NCI-H1092 (cell line): Measurements from ENCODE around the gene HAAO.
"Not testable (repeated sequence)": the region's sequence is repeated elsewhere in the genome, so short reads cannot be mapped to it uniquely, and the experiment has no call there.

Experiments
- DNase-seq: peaks from one replicate; lab custom pipeline; 2025; lab: John Stamatoyannopoulos, UW

Gene HAAO

DNA sequence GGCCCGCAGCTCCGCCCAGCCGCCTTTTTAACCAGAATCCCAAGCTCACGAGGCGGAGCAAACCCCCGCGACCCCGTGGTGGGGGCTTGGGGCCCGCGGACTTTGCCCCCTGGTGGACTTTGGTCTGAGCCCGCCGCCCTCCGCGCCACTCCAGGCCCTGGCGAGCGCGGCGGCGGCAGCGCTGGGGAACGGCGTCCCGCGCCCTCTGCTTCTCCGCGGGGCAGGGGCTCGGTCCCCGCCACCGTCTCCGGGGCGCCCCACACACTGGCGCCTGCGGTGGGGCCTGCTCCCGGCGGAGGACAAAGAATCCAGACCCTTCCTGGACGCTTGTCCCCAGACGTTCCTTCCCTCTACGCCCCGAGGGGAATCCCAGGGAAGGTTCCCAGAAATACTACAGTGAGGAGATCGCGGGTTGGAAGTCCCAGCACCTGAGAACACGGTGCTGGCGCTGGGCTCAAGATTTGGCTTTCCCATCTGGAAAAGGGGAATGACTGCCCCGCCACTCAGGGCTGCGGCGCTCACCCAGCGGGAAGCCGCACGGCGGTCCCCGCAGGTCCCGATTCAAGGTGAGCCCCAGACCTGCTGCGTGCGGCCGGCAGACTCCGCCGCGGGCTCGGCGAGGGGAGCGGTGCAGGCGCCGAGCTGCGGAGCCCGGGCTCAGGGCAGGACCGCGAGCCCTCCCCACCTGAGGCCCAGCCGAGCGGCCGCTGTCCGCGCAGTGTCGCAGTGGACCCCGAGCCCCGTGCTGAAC is at the start of gene HAAO:
HAAO (minus strand) TSS at position 1 of the 751 bp plus-strand sequence. CDS start 47 bp downstream, outside the sequence.
- DNase-seq = no peak

DNA sequence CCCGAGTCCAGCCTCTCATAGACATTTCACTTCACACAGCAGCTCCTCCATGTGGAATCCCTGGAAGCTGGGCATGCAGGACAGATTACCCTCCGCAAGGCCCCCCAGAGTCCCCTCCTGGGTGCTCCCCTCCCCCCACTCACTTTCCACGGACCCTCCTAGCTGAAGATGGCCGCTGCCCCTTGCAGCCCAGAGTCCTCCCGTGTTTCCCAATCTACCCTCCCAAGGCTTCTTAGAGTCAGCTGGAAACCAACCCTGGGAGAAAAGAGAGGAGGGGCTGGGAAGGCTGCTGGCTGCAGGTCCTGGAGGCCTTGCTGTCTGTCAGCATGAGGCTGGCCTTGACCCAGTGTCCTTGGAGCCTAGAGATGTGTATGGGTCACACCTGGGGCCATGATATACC is 49.0 kb upstream of the HAAO start:
- no peak for DNase-seq

DNA sequence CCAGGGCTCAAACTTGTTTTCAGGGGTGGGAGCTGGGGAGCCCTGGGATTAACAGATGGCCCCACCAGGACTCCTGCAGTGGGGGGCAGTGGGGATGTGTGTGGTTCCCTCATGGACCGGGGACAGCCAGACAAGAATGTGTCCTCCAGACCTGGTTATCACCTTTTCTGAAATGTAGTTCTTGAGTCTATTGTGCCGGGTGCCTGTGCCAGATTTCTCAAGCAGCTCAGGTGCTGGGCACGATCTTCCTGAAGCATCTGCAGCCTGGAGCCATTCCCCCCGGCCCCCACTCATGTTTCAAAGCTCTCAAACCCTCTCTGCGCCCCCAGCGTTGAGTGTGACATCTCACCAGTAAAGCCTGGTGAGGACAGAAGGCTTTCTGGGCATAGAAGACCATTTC is 48.4 kb upstream of the HAAO start:
- DNase-seq = no peak

DNA sequence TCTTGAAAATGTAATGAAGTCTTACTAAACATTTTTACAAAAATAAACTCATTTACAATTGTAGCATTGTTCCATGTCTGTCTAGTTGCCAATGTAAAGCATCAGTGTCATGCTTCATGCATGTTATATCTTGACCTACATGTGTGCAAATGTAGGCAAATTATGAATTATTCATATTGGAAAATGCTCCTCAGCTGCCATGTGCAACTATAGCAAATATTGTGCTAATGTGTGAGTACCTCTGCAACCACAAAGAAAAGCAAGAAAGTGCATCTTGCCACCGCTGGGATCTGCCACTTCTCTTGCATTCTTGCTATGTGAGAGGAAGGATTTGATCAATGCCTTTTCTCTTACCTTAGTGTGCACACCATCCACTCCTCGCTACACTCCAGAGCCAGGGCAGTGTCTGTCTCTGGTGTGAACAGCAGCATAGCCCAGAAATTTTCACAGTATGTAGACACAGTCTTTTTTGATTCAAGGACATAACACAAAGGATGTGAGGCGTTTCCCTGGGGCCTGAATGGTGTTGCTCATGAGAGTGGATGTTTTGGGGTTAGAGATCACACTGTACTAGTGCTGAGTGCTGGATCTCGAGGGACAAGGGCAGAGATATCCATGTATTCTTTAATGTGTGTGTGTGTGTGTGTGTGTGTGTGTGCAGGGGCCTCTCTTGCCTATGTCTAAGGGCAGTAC is 47.6 kb upstream of the HAAO start:
- DNase-seq = no peak

DNA sequence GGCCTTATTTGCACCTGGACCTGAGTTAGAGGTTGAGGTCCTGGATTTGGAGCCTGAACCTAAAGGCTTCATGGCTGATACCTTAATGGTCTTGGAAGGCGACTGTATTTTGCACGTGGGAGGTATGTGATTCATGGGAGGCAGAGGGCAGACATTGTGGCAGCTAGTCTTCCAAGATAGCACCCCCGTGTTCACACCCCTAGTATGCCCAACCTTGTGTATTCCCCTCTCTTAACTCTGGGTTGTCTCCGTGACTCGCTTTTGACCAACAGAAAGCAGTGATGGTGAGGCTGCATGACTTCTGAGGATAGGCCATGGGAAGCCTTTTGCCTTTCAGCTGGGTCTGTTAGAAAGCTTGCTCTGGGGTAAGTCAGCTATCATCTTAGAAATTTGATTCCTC is 45.8 kb upstream of the HAAO start:
- DNase-seq = no peak

DNA sequence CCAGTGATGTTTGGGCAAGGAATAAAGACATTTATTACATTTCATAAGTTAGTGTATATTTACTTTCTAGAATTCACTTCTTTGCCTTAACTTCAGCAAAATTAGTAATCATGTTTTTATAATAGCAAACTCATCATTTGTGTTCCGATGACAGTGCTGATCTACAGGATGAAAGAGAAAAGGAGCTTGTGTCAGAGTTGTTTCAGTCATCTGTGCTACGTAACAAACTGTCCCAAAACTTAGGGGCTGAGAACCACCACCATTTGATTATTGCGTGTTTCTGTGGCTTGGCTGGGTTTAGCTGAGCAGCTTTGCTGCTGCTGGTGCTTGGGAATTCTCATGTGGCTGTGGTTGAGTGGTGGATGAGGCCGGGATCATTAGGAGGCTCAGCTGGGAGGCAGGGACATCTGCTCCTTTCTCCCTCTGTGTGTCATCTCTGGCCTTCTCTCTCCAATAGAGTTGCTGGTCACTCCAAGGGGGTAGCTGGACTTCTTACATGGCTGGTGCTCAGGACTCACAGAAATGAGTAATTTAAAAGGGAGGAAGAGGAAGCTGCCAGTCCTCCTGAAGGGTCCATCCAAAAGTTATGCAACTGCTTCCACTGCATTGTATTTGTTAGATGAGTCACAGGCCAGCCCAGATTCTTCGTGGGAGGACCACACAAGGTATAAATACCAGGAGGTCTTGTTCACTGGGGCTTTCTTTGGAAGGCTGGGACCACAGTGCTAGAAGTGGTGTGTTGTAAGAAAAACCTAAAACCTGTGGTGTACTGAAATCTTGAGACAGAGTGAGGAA is 43.4 kb upstream of the HAAO start:
- no peak for DNase-seq

DNA sequence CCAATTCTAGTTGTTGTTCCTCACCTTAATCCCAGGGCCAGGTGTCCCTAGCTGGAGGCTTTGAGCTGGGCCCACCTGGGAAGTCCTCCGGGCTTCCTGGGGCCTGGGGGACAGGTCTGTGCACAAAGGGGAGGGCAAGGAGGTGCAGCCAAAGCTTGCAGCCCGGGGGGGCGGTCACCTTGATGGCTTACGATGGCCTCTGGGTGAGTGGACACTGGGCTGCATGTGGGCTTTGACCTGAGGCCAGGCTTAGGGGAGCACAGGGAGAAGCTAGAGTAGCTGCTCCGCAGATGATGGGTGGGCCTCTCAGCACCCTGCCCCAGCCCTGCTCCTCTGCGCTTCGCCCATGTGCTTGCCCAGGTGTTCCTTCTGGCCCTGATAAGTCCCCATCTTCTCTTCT is 41.8 kb upstream of the HAAO start:
- no peak for DNase-seq

DNA sequence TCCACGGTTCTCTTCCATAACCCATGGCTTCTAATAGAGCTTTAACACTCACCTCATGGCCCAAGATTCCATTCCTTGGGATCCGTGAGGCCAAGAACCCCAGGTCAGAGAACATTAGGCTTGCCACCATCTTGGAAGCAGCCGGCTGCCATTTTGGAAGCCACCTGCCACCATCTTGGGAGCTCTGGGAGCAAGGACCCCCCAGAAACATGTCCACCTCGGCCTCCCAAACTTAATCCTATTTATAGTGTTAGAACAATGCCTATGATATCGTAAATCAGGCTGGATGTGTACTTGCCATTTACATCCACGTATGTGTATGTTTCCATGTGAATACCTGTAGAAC is 39.9 kb upstream of the HAAO start:
- no peak for DNase-seq

DNA sequence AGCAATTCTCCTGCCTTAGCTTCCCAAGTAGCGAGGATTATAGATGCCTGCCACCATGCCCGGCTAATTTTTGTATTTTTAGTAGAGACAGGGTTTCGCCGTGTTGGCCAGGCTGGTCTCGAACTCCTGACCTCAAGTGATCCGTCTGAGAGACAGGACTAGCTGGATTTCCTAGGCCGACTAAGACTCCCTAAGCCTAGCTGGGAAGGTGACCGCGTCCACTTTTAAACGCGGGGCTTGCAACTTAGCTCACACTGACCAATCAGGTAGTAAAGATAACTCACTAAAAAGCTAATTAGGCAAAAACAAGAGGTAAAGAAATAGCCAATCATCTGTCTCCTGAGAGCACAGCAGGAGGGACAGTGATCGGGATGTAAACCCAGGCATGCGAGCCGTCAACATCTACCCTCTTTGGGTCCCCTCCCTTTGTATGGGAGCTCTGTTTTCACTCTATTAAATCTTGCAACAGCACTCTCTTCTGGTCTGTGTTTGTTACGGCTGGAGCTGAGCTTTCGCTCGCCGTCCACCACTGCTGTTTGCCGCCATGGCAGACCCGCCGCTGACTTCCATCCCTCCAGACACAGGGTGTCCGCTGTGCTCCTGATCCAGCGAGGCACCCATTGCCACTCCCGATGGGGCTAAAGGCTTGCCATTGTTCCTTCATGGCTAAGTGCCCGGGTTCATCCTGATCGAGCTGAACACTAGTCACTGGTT is 39.3 kb upstream of the HAAO start:
- DNase-seq = not testable (repeated sequence)

DNA sequence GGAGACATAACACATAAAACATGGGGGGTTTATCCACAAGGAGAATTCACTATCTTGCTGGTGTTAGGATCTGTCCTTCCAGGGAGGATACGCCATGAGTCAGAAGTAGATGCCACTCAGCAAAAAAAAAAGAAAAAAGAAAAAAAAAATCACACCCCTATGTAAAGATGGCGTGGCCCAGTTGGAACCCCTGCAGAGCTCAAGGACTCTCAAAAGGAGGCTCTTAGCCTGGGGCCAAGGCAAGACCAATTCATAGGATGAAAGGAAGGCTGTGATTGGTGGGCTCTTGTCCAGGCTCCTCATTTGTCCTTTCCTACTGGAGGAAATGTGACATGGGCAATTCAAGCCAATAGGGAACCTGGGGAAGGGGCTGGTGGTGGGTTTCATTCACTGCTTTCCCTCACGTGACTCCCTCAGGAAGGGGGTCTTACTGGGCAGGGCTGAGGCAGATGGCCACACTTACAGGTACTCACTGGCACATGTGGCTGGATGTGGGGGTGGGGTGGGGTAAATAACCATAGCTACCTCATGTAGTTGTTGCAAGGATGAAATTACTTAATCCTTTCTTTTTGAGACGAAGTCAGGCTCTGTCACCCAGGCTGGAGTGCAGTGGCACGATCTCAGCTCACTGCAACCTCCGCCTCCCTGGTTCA is 38.7 kb upstream of the HAAO start:
- DNase-seq = no peak

DNA sequence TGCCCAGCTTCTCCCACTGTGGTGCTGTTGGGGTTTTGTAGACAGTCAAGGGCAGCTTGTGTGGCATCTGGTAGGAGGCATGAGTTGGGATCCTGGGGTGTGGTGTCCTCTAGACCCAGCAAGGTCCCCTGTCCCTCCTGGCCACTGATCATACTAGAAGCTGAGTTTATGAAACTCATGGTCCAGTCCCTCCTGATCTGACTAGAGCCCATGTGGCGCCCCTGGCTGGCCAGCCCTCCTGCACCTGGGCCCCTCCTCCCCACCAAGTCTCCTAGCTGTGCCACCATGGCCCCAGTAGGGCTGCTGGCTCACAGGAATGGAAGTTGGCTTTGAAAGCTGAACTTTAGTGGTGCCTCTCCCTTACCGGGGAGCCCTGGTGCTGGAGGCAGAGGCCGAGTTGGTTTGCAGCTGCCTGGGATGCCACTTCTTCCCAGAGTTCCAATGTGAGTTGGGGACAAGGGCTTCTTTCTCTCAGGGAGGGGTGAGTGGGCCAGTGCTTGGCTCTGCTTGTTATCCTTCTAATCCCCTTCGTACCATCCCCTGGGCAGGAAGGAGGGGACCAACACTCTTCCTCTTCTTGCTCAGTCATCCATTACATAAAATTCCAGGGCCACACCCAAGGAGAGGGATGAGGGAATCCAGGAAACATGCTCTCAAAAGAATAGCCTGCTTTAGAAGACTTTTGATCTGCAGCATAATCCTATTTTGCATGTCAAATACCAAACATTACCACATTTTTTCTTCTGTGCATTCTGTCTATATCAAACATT is 37.5 kb upstream of the HAAO start:
- no peak for DNase-seq

DNA sequence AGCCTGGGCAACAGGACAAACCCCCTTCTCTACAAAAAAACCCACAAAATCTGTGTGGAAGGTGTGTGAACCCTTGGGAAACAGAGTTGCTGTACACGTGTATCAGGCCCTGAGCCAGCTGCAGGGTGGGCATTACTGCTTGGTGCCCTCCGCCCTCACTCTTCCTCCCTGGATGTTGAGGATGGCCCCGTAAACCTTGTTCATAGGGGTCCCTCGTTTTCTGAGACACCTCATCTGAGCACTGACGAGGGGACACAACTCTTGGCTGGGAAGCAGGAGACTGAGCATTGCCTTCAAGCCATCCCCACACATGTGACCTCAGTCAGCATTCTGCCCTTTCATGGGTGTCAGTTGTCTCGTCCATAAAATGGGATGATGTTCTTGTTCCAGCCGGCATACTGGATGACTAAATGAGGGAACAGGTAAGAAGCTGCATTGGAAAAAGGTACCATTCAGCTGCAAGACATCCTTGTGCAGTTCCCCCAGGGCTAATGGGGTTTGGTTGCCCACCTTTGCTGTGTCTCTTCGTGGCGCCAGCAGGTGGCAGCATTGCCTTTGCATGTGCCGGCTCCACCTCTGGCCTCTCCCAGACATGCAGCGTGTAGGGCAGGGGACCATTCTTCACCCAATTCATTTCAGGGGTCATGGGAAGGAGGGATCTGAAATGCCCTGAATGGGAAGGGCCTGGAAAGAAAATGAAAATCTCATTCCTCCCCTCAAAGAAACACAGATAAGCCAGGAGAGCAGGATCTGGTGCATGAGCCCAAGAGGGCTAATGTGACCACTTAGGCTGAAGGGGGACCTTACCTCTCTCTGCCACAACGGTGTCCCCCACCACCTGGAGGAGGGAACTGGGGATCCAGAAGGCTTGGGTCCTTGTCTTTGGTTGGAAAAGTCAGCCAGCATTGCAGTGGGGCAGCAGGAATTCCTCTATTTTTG is 36.4 kb upstream of the HAAO start:
- peak; percentile 53 for DNase-seq

DNA sequence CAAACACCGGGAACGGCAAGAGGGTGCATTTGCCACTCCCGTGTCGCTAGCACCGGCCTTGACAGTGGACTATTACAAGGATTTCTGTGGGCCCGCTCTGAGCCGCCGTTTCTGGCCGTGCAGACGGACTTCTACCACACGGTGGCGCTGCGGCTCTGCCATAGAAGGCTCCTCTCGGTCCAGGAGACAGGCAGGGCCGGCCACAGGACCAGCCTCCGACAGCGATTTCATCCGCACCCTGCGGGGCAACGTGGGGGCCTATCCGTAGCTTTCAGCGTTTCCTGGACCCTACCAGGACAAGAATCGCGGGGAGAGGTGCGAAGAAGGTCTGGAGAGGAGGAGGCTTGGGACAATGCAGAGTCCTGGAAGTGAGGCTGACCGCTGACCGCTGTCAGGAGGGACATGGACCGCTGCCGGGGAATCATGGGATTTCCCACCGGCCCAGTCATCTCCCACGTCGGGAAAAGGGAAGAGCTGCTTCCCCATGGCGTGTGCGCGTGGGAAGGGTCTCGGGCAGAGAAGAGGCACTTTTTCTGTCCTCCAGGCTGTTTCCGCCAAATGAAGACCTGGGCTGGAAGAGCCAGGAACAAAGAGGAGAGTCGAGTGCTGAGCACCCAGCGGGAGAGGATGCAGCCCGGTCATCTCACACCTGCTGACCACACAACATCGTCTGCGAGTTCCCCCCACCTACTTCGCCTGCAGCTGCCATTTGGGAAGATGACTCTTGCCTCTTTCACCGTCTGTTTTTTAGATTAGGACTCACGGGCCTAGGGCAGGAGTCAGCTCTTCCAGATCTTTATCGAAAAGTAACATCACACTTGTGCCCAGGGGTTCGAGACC is 35.5 kb upstream of the HAAO start:
- DNase-seq = peak; percentile 60

DNA sequence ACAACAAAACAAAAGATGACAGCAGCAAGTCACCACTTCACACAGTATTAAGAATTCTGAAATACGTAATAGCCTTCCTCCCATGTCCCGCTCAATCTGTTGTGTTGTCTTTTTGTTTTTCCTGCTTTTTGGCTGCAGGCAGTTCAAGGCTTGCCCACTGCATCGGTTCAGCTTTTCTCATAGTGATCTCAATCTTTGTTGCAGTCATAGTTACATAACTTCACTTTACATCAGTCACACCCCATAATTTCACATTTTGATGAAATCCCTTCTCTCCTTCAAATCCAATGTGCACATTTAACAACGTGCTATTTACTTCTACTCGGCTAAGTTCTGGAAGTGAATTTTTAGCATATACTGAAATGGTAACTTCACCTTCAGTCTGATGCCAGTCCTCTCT is 33.8 kb upstream of the HAAO start:
- DNase-seq = no peak

DNA sequence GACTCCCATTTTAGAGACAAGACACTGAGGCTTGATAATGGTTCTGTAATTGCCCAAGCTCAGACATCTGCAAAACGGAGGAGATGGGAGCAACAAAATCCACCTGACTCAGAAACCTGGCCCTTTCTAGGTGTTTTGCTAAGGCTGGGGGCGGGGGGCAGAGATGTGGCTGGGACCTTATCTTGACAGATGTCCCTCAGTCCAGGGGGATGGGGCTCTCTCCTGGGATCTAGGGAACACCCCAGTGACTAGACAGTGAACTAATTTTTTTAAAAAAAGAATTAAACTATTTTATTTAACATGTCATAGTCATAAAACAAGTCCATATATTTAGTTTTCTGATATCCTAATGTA is 32.0 kb upstream of the HAAO start:
- DNase-seq = no peak

DNA sequence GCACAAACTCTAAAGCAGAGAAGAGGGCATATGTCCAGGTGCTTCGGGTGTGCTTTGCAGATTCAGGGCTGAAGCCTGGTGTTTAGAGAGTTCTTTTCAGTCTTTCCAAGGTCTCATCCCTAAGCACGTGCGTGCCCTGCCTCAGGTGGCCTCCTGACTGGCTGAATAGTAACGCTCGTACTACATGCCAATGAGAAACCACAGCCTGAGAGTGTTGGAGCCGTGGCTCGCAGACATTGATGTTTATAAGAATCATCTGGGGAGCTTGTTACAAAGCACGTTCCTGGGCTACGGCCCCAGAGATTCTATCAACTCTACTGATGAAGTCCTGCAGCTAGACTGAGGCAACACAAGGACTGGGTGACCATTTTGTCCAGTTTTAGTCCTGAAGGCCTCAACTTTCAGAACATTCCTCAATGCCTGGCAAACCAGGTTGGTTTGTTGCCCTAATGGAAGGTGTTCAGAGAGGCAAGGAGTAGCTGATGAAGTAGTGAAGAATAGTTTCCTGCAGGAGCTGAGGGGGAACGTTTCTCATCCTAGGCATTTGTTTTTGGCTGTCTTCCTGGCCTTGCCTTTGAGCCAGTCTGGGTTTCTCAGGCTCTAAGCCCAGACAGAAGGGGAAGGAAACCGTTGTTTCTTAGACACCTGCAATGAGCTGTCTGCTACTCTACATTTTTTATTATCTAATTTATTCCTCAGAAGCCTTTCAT is 31.5 kb upstream of the HAAO start:
- no peak for DNase-seq

DNA sequence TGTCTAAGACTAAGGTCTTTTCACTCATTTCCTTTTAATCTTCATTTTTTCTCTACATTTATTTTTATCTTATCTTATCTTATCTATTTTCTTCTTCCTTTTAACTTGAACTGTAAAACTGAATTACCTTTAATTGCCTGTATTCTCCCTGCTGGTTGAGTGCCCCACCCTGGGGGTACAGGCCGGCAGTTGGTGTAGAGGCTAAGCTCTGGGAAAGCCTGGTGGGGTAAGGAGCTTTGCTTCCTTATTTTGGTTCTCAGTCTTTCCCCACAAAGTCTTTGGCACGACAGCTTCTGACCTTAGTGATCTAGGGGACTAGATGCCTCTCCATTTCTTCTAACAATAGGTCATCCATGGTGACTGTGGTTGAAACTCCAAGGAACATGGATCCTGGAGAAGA is 26.8 kb upstream of the HAAO start:
- no peak for DNase-seq

DNA sequence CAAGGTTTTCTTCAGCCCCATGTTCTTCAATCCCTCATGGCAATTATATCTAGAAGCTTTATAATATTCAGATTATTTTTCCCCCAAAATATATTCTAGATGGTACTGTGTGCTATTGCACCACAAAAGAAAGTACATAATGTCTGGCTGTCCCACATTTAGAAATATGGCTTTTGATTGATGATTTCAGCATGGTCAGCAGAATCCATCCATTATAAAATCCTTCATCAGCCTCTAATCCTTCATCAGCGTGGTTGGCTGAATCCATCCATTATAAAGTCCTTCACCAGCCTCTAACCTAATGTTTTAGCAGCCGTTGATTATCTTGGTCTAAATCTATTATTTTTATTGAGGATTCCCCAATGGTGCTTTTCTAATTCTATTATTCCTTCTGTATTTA is 23.3 kb upstream of the HAAO start:
- DNase-seq = no peak

DNA sequence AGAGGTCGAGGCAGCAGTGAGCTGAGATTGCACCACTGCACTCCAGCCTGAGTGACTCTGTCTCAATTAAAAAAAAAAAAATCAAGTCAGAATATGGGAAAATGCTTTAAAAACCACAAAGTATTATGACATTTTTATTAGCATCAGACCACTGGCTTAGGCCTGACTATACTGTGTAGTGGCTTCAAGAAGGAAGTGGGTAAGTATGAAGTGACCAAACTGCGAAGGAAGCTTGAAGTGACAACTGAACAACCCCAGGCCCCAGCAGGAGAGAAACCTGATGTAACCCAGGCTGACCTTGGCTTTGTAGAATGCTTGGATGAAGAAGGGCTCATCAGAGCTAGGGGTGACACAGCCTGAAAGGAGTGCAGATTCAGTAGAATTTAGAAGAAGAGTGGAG is 21.4 kb upstream of the HAAO start:
- no peak for DNase-seq
